Prostate gland (tissue), 2 donors: Measurements from ENCODE around the gene IQGAP2. TPM values are rescaled to one million over a fixed set of nuclear protein-coding genes. Genes with fewer than 3 reads are reported as not detected.

Source experiments
- DNase-seq: peaks from one replicate; pipeline ENCODE4 v3.0.0-alpha.2; 2019; ENCODE audit warnings: low spot score
- H3K27ac ChIP-seq, 2 donors: fragments of 200-600 bp; sonication (generic); 2 replicates each; pipeline ENCODE4 v1.5.1; 2017 to 2019
- H3K27me3 ChIP-seq: fragments of 200-600 bp; sonication (generic); replicated peaks from 2 replicates; pipeline ENCODE4 v1.5.1; 2019; ENCODE audit not compliant: insufficient read depth
- H3K36me3 ChIP-seq, 2 donors: fragments of 200-600 bp; sonication (generic); 1 replicate in 1 of 2; 2 replicates in 1 of 2; pipeline versions ENCODE4 v1.5.1 to v1.8.1; 2017 to 2019
- H3K4me1 ChIP-seq: fragments of 200-600 bp; sonication (generic); replicated peaks from 2 replicates; pipeline ENCODE4 v1.5.1; 2019
- H3K4me3 ChIP-seq, 2 donors: fragments of 200-600 bp; sonication (generic); 2 replicates each; pipeline ENCODE4 v1.5.1; 2017 to 2019
- H3K9me3 ChIP-seq: fragments of 200-600 bp; sonication (generic); 2 replicates; pipeline ENCODE4 v1.5.1; 2017
- POLR2A ChIP-seq: fragments of 450-650 bp; IDR thresholded peaks from one replicate; pipeline ENCODE4 v1.6.1; 2016; ENCODE audit warnings: antibody characterized with exemption, mild to moderate bottlenecking
- POLR2AphosphoS5 ChIP-seq: sonication (generic); formaldehyde crosslinking; IDR thresholded peaks from one replicate; pipeline ENCODE4 v1.6.1; 2017; ENCODE audit warnings: antibody characterized with exemption
- WGBS: methylation state at CpG from one replicate; pipeline ENCODE4 v1.1.5; 2018; 5-methylcytosine and 5-hydroxymethylcytosine counted together
- intact Hi-C: fragments of 100-400 bp; cut with DNase I; formaldehyde crosslinking; loops from one replicate; pipeline ENCODE4 v1.14.2; 2022
- total RNA-seq, 2 donors: library from RNA; depleted of rRNA; stranded (reverse); fragments of >200 nt; gene quantifications; one replicate each; pipeline ENCODE4 v1.1.0, GENCODE V29; 2016
- TF ChIP-seq, protein P1 (sequence below), 4 experiments: fragments of 200-600 bp in 2 of 4; fragments of 450-650 bp in 2 of 4; sonication (generic) in 2 of 4; IDR thresholded peaks; 1 replicate in 3 of 4; 2 replicates in 1 of 4; pipeline ENCODE4 v1.5.1; 2016 to 2019; ENCODE audit warnings: antibody characterized with exemption in 4 of 4, mild to moderate bottlenecking in 2 of 4, moderate library complexity in 2 of 4

IQGAP2 gene
- total RNA-seq, 2 donors from 2014 or later, result 41.5 to 64.9 TPM

DNA sequence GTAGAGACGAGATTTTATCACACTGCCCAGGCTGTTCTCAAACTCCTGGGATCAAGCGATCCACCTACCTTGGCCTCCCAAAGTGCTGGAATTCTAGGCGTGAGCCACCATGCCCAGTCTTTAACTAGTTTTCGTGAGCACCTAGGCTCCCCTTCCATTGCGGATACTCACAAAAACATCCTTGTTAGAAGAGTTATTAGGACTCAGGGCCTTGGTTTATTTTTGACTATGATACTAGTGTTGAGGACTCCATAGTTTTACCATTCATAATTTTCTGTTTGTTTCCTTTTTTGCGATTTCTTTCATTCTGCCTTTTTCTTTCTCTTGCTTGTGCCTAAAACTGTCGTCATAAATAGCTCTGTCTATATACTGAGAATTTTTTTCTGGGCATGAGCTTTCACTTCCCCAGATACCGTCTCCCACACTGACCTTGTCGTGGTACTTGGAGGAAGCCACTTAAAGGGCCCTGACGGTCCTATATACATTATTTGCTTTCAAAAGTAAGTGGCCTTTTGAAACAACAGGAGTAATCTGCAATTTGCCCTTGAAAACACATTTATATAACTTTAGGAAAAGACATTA lies 318.0 kb downstream of the IQGAP2 start:
- no peak for DNase-seq
- Histone ChIP-seq H3K4me3 (no peak overlapping the region), H3K27ac (no peak overlapping the region), H3K36me3 (no peaks in the 10 kb centered on the region), H3K9me3 (no peaks in the 10 kb centered on the region), H3K27me3 (no peaks in the 10 kb centered on the region), H3K4me1 (no peaks in the 10 kb centered on the region)
- intact Hi-C loops, result no loop called here
- TF ChIP-seq, protein P1, sequence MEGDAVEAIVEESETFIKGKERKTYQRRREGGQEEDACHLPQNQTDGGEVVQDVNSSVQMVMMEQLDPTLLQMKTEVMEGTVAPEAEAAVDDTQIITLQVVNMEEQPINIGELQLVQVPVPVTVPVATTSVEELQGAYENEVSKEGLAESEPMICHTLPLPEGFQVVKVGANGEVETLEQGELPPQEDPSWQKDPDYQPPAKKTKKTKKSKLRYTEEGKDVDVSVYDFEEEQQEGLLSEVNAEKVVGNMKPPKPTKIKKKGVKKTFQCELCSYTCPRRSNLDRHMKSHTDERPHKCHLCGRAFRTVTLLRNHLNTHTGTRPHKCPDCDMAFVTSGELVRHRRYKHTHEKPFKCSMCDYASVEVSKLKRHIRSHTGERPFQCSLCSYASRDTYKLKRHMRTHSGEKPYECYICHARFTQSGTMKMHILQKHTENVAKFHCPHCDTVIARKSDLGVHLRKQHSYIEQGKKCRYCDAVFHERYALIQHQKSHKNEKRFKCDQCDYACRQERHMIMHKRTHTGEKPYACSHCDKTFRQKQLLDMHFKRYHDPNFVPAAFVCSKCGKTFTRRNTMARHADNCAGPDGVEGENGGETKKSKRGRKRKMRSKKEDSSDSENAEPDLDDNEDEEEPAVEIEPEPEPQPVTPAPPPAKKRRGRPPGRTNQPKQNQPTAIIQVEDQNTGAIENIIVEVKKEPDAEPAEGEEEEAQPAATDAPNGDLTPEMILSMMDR (IDR thresholded peaks at IDR 0.05), result no peak
- TF ChIP-seq POLR2A, result no peak
- TF ChIP-seq POLR2AphosphoS5, result no peak
- WGBS, result 75% methylated on average over 10 of the region's 10 CpGs

DNA sequence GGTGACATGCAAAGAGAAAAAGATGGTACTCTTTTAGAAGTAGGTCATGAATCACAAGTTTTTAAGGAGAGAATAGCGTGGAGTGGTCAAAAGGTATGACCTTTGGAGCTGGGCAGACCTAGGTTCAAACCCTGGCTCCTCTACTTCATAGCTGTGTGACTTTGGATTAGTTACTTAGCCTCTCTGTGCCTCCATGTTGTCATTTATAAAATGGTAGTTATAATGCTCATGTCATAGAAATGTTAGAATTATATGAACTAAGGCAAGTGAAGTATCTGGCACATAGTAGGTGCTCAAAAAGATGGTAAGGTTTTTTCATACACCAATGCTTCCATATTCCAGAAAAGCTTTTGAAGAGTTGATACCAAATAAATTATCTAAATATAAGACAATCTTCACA lies 320.2 kb downstream of the IQGAP2 start:
- intact Hi-C loops, result no loop called here
- Histone ChIP-seq H3K9me3 (no peaks in the 10 kb centered on the region), H3K4me3 (no peak overlapping the region), H3K27ac (no peak overlapping the region), H3K4me1 (no peaks in the 10 kb centered on the region), H3K36me3 (no peaks in the 10 kb centered on the region), H3K27me3 (no peaks in the 10 kb centered on the region)
- 96% methylated on average over 1 of the region's 1 CpG for WGBS
- no peak for TF ChIP-seq POLR2AphosphoS5
- TF ChIP-seq, protein P1 (IDR thresholded peaks at IDR 0.05), result no peak
- no peak for TF ChIP-seq POLR2A
- no peak for DNase-seq

GRCh38 chr5:76723906-76724305 lies 320.8 kb downstream of the IQGAP2 start:
- no peak for TF ChIP-seq POLR2AphosphoS5
- TF ChIP-seq, protein P1 (IDR thresholded peaks at IDR 0.05), result no peak
- TF ChIP-seq POLR2A, result no peak
- Histone ChIP-seq H3K27ac (no peak overlapping the region), H3K4me1 (no peaks in the 10 kb centered on the region), H3K9me3 (no peaks in the 10 kb centered on the region), H3K36me3 (no peaks in the 10 kb centered on the region), H3K27me3 (no peaks in the 10 kb centered on the region), H3K4me3 (no peak overlapping the region)
- DNase-seq, result no peak
- WGBS, result 75% methylated on average over 1 of the region's 1 CpG
- intact Hi-C loops, result no loop called here

- no peak for TF ChIP-seq POLR2AphosphoS5
- TF ChIP-seq POLR2A, result no peak
- TF ChIP-seq, protein P1 (IDR thresholded peaks at IDR 0.05), result no peak
- intact Hi-C loops, result no loop called here
- Histone ChIP-seq H3K36me3 (no peaks in the 10 kb centered on the region), H3K4me3 (no peak overlapping the region), H3K9me3 (no peaks in the 10 kb centered on the region), H3K27ac (no peak overlapping the region), H3K27me3 (no peaks in the 10 kb centered on the region), H3K4me1 (no peaks in the 10 kb centered on the region)
- DNase-seq, result no peak
- 92% methylated on average over 4 of the region's 4 CpGs for WGBS
Measured at GRCh38 chr5:76724871-76725270, 321.8 kb downstream of the IQGAP2 start.

DNA sequence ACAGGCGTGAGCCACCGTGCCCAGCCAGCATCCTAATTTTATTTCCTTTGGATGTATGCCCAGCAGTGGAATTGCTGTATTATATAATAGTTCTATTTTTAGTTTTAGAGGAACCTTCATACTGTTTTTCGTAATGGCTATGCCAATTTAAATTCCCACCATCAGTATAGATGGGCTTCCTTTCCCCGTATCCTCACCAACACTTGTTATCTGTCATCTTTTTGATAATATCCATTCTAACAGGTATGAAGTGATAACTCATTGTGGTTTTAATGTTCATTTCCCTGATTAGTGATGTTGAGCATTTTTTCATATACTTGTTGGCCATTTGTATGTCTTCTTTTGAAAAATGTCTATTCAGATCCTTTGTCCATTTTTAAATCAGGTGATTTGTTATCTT lies 325.9 kb downstream of the IQGAP2 start:
- 76% methylated on average over 4 of the region's 4 CpGs for WGBS
- intact Hi-C loops, result no loop called here
- no peaks in the 10 kb centered on the region for H3K36me3 ChIP-seq
- DNase-seq, result no peak
- no peaks in the 10 kb centered on the region for H3K27me3 ChIP-seq
- H3K9me3 ChIP-seq, result no peaks in the 10 kb centered on the region
- no peak overlapping the region for H3K4me3 ChIP-seq
- TF ChIP-seq, protein P1 (IDR thresholded peaks at IDR 0.05), result no peak
- no peak for TF ChIP-seq POLR2AphosphoS5
- TF ChIP-seq POLR2A, result no peak
- no peak overlapping the region for H3K27ac ChIP-seq
- H3K4me1 ChIP-seq, result no peaks in the 10 kb centered on the region
